Panc1 (cell line): ENCODE data around the gene SNRPD3. TPM values are rescaled to one million over a fixed set of nuclear protein-coding genes. Genes with fewer than 3 reads are reported as not detected.

Experiments
- ATAC-seq: fragments of 200-7000 bp; cut with Tn5 transposase; 2 replicates; pipeline ENCODE4 v1.9.1; 2020; ENCODE audit warnings: mild to moderate bottlenecking, moderate library complexity
- BruUV-seq: library from RNA; stranded (reverse); fragments of 400-500 nt; replicated peaks from 2 replicates; lab custom pipeline; 2021; lab: Mats Ljungman, UMichigan
- CTCF ChIA-PET: fragments of 300-600 bp; sonication (Branson Sonifier 250); formaldehyde crosslinking; loops from one replicate; lab custom pipeline; 2022; ENCODE audit warnings: antibody characterized with exemption; lab: Charles Lee
- POLR2A ChIA-PET: fragments of 300-600 bp; sonication (Branson Sonifier 250); formaldehyde crosslinking; loops from one replicate; lab custom pipeline; 2022; ENCODE audit warnings: antibody characterized with exemption; lab: Charles Lee
- DNase-seq: peaks from one replicate; pipeline ENCODE4 v3.0.0-alpha.2; 2010; ENCODE audit warnings: low read depth, low spot score
- H3K27ac ChIP-seq: 2 replicates; pipeline ENCODE4 v1.5.1; 2011; ENCODE audit warnings: mild to moderate bottlenecking, low read length, inconsistent platforms
- H3K27me3 ChIP-seq: fragments of 200-500 bp; sonication (Bioruptor generic); 2 replicates; pipeline ENCODE4 v1.6.0; 2014; ENCODE audit warnings: low read length, inconsistent platforms; ENCODE audit not compliant: control insufficient read depth, insufficient read depth
- H3K36me3 ChIP-seq: fragments of 200-500 bp; sonication (Bioruptor generic); 2 replicates; pipeline ENCODE4 v1.5.1; 2014; ENCODE audit warnings: inconsistent platforms, mild to moderate bottlenecking, low read length, moderate library complexity; ENCODE audit not compliant: control insufficient read depth, insufficient read depth
- H3K4me1 ChIP-seq: 2 replicates; pipeline ENCODE4 v1.5.1; 2011; ENCODE audit warnings: inconsistent platforms, mild to moderate bottlenecking, low read length, moderate library complexity; ENCODE audit not compliant: control insufficient read depth, insufficient read depth
- H3K4me3 ChIP-seq, 2 experiments: 2 replicates each; pipeline ENCODE4 v1.5.1; 2011 to 2012; ENCODE audit warnings: low read depth in 2 of 2, low read length in 2 of 2, mild to moderate bottlenecking in 2 of 2, inconsistent platforms in 1 of 2, moderate library complexity in 1 of 2
- H3K9me3 ChIP-seq: fragments of 200-500 bp; sonication (Bioruptor generic); 2 replicates; pipeline ENCODE4 v1.5.1; 2014; ENCODE audit warnings: low read depth, mild to moderate bottlenecking, inconsistent platforms, low read length, moderate library complexity; ENCODE audit not compliant: control insufficient read depth, insufficient read depth
- CTCF ChIP-seq: fragments of 450-650 bp; IDR thresholded peaks from 2 replicates; pipeline ENCODE4 v1.5.1; 2017; ENCODE audit warnings: mild to moderate bottlenecking
- POLR2AphosphoS5 ChIP-seq: IDR thresholded peaks from 2 replicates; pipeline ENCODE4 v1.6.1; 2012; ENCODE audit warnings: mild to moderate bottlenecking, low read depth, low read length, moderate library complexity
- REST ChIP-seq, 2 experiments: IDR thresholded peaks; 2 replicates each; pipeline ENCODE4 v1.6.1; 2011 to 2012; ENCODE audit warnings: low read depth in 2 of 2, control low read depth in 1 of 2, low read length in 1 of 2, mild to moderate bottlenecking in 1 of 2, moderate library complexity in 1 of 2; ENCODE audit not compliant: insufficient read depth in 1 of 2
- SIN3A ChIP-seq: IDR thresholded peaks from 2 replicates; pipeline ENCODE4 v1.6.1; 2012; ENCODE audit warnings: low read depth, mild to moderate bottlenecking, low read length, moderate library complexity, borderline replicate concordance; ENCODE audit not compliant: insufficient read depth
- TCF7L2 ChIP-seq: IDR thresholded peaks from 2 replicates; pipeline ENCODE4 v1.6.1; 2011; ENCODE audit warnings: mild to moderate bottlenecking, low read depth, low read length, inconsistent platforms
- in situ Hi-C: cut with HindIII; loops from 2 replicates; pipeline ENCODE4 v1.10.0; 2016; ENCODE audit warnings: low sequenced_read_pairs, low pct_unique_long_range_greater_than_20kb
- intact Hi-C: fragments of 100-400 bp; cut with micrococcal nuclease; formaldehyde crosslinking; loops from one replicate; pipeline ENCODE4 v1.10.0; 2022; ENCODE audit not compliant: unreplicated experiment
- total RNA-seq: library from RNA; stranded (reverse); gene quantifications from one replicate; pipeline ENCODE4 v1.2.1, GENCODE V29; 2021; ENCODE audit not compliant: unreplicated experiment

Gene SNRPD3
- total RNA-seq, 1 experiment from 2014 or later = 89.4 TPM

- ChIA-PET CTCF (no interaction called here), POLR2A (no interaction called here)
- H3K27me3 ChIP-seq = no peaks in the 10 kb centered on the region
- no TSS peak for BruUV-seq
- TF ChIP-seq TCF7L2 (no peak), REST (IDR thresholded peaks at IDR 0.05; ENCODE audit: insufficient read depth in 1 of 2, low read depth in 2 of 2, low read length in 1 of 2) (no peak), POLR2AphosphoS5 (no peak), SIN3A (no peak), CTCF (no peak)
- no peak overlapping the region for H3K4me3 ChIP-seq
- DNase-seq (peak; percentile 30), ATAC-seq (no peak)
- H3K4me1 ChIP-seq = peaks cover 7% of the 10 kb centered on the region; the same call in 1 of the 2 replicates
- peaks cover 2% of the 10 kb centered on the region; the same call in 1 of the 2 replicates for H3K36me3 ChIP-seq
- H3K27ac ChIP-seq = no peak overlapping the region
- intact Hi-C loops = no loop called here
- in situ Hi-C loops = no loop called here
- H3K9me3 ChIP-seq = no peaks in the 10 kb centered on the region
Observed at GRCh38 chr22:24550028-24550901, 5.5 kb upstream of the SNRPD3 start.

- in situ Hi-C loops = no loop called here
Observed at GRCh38 chr22:24550902-24551435, 4.8 kb upstream of the SNRPD3 start.

More at GRCh38 chr22:24550902-24551435, 4.8 kb upstream of the SNRPD3 start:
- no peak overlapping the region for H3K27ac ChIP-seq
- peaks cover 3% of the 10 kb centered on the region; the same call in 1 of the 2 replicates for H3K36me3 ChIP-seq
- ChIA-PET POLR2A (no interaction called here), CTCF (no interaction called here)
- no peaks in the 10 kb centered on the region for H3K27me3 ChIP-seq
- BruUV-seq = no TSS peak
- no peak overlapping the region for H3K4me3 ChIP-seq
- intact Hi-C loops = no loop called here
- TF ChIP-seq POLR2AphosphoS5 = no peak
- no peak for TF ChIP-seq SIN3A
- TF ChIP-seq TCF7L2 = no peak
- no peak for TF ChIP-seq REST (IDR thresholded peaks at IDR 0.05; ENCODE audit: insufficient read depth in 1 of 2, low read depth in 2 of 2, low read length in 1 of 2)
- TF ChIP-seq CTCF = no peak
- ATAC-seq (no peak), DNase-seq (no peak)
- peaks cover 7% of the 10 kb centered on the region; the same call in 1 of the 2 replicates for H3K4me1 ChIP-seq
- H3K9me3 ChIP-seq = no peaks in the 10 kb centered on the region
